Measurements from ENCODE around the gene ATG2A.

ATG2A gene

DNA sequence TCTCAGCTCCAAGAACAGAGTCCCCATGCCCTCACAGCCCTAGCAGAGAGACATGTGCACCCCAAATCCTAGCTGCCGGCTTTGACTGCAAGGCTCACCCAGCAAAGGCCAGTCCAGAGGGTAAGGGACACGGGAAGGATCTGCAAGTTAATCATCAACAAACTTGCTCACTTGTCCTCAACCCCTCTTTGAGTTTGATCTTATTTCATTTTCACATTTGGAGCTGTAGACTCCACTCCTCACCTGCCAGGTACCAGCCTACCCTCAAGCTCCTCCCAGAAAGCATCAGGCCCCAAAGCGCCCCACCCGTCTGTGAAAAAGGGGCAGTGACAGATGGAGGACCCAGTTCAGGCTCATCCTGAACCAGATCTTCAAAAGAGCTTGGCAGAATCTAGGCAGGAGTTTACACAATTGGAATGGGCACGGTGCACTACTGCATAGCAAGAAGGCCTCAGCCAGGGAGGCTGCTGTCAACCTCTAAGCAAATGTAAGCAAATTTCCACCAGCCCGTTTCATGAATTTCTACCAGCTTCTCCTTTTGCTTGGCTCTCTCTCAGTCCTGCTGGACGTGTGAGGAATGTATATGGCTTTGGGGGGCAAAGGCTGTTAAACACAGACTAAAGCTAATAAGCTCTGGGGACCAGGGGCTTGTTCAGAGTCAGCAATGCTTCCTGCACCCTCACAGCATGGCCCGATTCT lies 44.1 kb downstream of the ATG2A start:
- no peak for TF ChIP-seq CTCF (IDR thresholded peaks at IDR 0.05; ENCODE audit: control extremely low read depth, extremely low read depth, low read depth, missing control alignments)
- DNase-seq (ENCODE audit: extremely low spot score), result no peak
- POLR2A ChIA-PET, result interaction anchor here (0.6 to 7.8 kb wide), 7 partner anchors 10 to 70 kb away, joined by 3 to 129 read pairs (median 8); partner anchors contain the start of gene CDC42BPG
- CTCF ChIA-PET, result interaction anchor here (1.2 to 31.5 kb wide), 3 partner anchors 18 to 105 kb away, joined by 3 to 1137 read pairs (median 152); partner anchors contain the start of gene CDC42BPG

GRCh38 chr11:64871492-64871891 lies 45.5 kb downstream of the ATG2A start:
- ChIA-PET CTCF (interaction anchor here (12.5 to 31.5 kb wide), 2 partner anchors 17 to 19 kb away, joined by 152 to 1137 read pairs; partner anchors contain the start of gene CDC42BPG), POLR2A (interaction anchor here (2.4 kb wide), 1 partner anchor 9 kb away, joined by 23 read pairs; no protein-coding TSS in a partner anchor)
- no peak for TF ChIP-seq CTCF (IDR thresholded peaks at IDR 0.05; ENCODE audit: control extremely low read depth, extremely low read depth, low read depth, missing control alignments)

GRCh38 chr11:64870893-64871466 lies 46.0 kb downstream of the ATG2A start:
- DNase-seq (ENCODE audit: extremely low spot score), result no peak
- ChIA-PET POLR2A (interaction anchor here (1.2 to 13.1 kb wide), 3 partner anchors 6 to 16 kb away, joined by 3 to 225 read pairs (median 21); partner anchors contain the start of gene EHD1), CTCF (interaction anchor here (16.7 to 33.1 kb wide), 2 partner anchors 16 to 21 kb away, joined by 356 to 1137 read pairs; partner anchors contain the start of genes CDC42BPG and EHD1)
- TF ChIP-seq CTCF (IDR thresholded peaks at IDR 0.05; ENCODE audit: control extremely low read depth, extremely low read depth, low read depth, missing control alignments), result no peak

More at GRCh38 chr11:64871492-64871891, 45.5 kb downstream of the ATG2A start:
- no peak for DNase-seq (ENCODE audit: extremely low spot score)

- ChIA-PET POLR2A (interaction anchor here (1.2 to 13.1 kb wide), 3 partner anchors 7 to 15 kb away, joined by 3 to 225 read pairs (median 21); partner anchors contain the start of gene EHD1), CTCF (interaction anchor here (1.6 to 33.1 kb wide), 4 partner anchors 9 to 21 kb away, joined by 3 to 1137 read pairs (median 188); partner anchors contain the start of genes CDC42BPG and EHD1)
- no peak for TF ChIP-seq CTCF (IDR thresholded peaks at IDR 0.05; ENCODE audit: control extremely low read depth, extremely low read depth, low read depth, missing control alignments)
- DNase-seq (ENCODE audit: extremely low spot score), result no peak
These were observed 46.7 kb downstream of the ATG2A start for GRCh38 chr11:64870176-64870892.

DNA sequence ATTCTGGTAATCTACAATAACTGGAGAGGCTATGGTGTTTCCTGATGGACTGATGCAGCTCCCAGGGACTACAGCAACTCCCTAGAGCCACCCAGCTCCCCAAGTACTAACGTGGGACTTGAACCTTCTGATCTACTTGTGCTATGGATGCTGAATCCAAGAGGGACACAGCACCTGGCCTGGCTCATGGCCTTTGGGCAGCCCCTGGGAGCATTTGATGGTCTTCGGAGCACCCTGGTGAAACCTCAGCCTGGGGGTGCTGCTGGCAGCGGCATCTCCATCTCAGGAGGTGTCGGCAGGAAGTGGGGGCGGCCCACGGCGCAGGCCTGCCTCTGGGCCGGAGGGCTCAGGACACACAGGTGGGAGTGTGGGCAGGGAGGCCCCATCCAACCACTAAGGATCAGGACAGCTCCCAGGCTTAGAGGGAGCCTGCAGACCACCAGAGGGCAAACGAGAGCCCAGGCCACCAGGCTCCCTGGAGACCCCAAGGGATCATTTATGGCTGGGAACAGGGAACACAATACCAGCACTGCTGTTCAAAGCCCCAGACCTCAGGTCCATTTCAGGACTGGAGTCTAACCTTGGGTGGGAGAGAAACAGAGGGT lies 47.3 kb downstream of the ATG2A start:
- ChIA-PET CTCF (interaction anchor here (0.9 to 33.1 kb wide), 6 partner anchors 8 to 157 kb away, joined by 3 to 1137 read pairs (median 12); partner anchors contain the start of genes CDC42BPG and EHD1), POLR2A (interaction anchor here (0.7 to 13.1 kb wide), 7 partner anchors 7 to 67 kb away, joined by 3 to 225 read pairs (median 7); partner anchors contain the start of genes EHD1 and MAP4K2)
- peak; percentile 46 for TF ChIP-seq CTCF (IDR thresholded peaks at IDR 0.05; ENCODE audit: control extremely low read depth, extremely low read depth, low read depth, missing control alignments)
- no peak for DNase-seq (ENCODE audit: extremely low spot score)

All from GM10248 (cell line).